ENCODE results near the gene OBI1. TPM values are rescaled to one million over a fixed set of nuclear protein-coding genes. Genes with fewer than 3 reads are reported as not detected.

The OBI1 gene
- total and polyA plus RNA-seq, 9 of the 15 experiments (the other 6 are each of a cell fraction or from before 2014, with no cell fraction given), result 8.7 to 18.4 (median 14.2) TPM

- peak; percentile 75 for TF ChIP-seq MGA (IDR thresholded peaks at IDR 0.05)
- TF ChIP-seq DMBX1 (CRISPR knock-in tag; IDR thresholded peaks at IDR 0.05; ENCODE audit: borderline replicate concordance), result no peak
- peak; percentile 67; the same call in 1 of the 2 replicates for TF ChIP-seq CREB3L1 (IDR thresholded peaks at IDR 0.05; ENCODE audit: borderline replicate concordance, low read depth)
Observed at GRCh38 chr13:78603240-78603957, 55.6 kb downstream of the OBI1 start, which contains the start of gene POU4F1 (continued).

All from K562 (cell line).